Tibial artery (tissue), 4 donors: ENCODE results near the gene TEKT5.

Source experiments
- DNase-seq, 2 donors: peaks; one replicate each; pipeline ENCODE4 v3.0.0-alpha.2; 2019
- H3K27ac ChIP-seq, 2 donors: fragments of 200-600 bp; sonication (generic) in 1 of 2; 1 replicate in 1 of 2; 2 replicates in 1 of 2; pipeline ENCODE4 v1.5.1; 2018 to 2019; ENCODE audit warnings: mild to moderate bottlenecking in 1 of 2
- H3K27me3 ChIP-seq, 2 donors: fragments of 200-600 bp; sonication (generic) in 1 of 2; one replicate each; pipeline versions ENCODE4 v1.5.1 to v1.6.0; 2016 to 2019
- H3K36me3 ChIP-seq, 3 donors: fragments of 200-600 bp; sonication (generic) in 2 of 3; one replicate each; pipeline ENCODE4 v1.5.1; 2016 to 2019; ENCODE audit warnings: mild to moderate bottlenecking in 2 of 3
- H3K4me1 ChIP-seq, 4 donors: fragments of 200-600 bp; sonication (generic) in 2 of 4; 1 replicate in 3 of 4; 2 replicates in 1 of 4; pipeline ENCODE4 v1.5.1; 2016 to 2019
- H3K4me3 ChIP-seq, 2 donors: fragments of 200-600 bp; sonication (generic) in 1 of 2; 1 replicate in 1 of 2; 2 replicates in 1 of 2; pipeline ENCODE4 v1.5.1; 2018 to 2019; ENCODE audit warnings: mild to moderate bottlenecking in 2 of 2
- H3K9me3 ChIP-seq, 3 donors: fragments of 200-600 bp; sonication (generic) in 1 of 3; one replicate each; pipeline ENCODE4 v1.5.1; 2016 to 2019
- intact Hi-C: fragments of 100-400 bp; cut with DNase I; formaldehyde crosslinking; loops from one replicate; pipeline ENCODE4 v1.15.0; 2023; ENCODE audit warnings: low total_unique reads
- TF ChIP-seq, protein P1 (sequence below), 2 experiments: fragments of 200-600 bp in 1 of 2; fragments of 450-650 bp in 1 of 2; IDR thresholded peaks; one replicate each; pipeline ENCODE4 v1.5.1; 2017 to 2019; ENCODE audit warnings: antibody characterized with exemption in 2 of 2, mild to moderate bottlenecking in 1 of 2, moderate library complexity in 1 of 2

The TEKT5 gene

DNA sequence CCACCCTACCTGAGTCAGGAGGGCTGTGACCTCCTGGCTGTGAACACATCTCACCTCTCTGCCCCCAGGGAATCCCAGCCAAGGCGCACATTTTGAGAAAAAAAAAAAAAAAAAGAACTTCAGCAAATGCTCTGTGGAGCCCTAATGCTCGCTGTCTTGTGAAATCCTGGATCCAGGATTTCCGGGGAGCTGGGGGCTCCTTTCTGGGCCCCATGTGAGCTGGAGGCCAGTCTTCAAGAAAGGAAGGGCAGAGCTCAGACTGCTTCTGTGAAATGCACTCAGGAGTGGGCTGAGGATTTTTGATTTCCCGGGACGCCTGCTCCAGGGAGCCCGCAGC lies 78.3 kb downstream of the TEKT5 start:
- H3K27ac ChIP-seq = no peak overlapping the region
- peaks cover 0 to 18% of the 10 kb centered on the region in 2 donors for H3K27me3 ChIP-seq
- intact Hi-C loops = no loop called here
- no peaks in the 10 kb centered on the region for H3K36me3 ChIP-seq
- DNase-seq = no peak
- TF ChIP-seq, protein P1, sequence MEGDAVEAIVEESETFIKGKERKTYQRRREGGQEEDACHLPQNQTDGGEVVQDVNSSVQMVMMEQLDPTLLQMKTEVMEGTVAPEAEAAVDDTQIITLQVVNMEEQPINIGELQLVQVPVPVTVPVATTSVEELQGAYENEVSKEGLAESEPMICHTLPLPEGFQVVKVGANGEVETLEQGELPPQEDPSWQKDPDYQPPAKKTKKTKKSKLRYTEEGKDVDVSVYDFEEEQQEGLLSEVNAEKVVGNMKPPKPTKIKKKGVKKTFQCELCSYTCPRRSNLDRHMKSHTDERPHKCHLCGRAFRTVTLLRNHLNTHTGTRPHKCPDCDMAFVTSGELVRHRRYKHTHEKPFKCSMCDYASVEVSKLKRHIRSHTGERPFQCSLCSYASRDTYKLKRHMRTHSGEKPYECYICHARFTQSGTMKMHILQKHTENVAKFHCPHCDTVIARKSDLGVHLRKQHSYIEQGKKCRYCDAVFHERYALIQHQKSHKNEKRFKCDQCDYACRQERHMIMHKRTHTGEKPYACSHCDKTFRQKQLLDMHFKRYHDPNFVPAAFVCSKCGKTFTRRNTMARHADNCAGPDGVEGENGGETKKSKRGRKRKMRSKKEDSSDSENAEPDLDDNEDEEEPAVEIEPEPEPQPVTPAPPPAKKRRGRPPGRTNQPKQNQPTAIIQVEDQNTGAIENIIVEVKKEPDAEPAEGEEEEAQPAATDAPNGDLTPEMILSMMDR (IDR thresholded peaks at IDR 0.05) = no peak
- H3K4me1 ChIP-seq = peaks cover 0 to 32% (median 4%) of the 10 kb centered on the region in 4 donors
- H3K9me3 ChIP-seq = no peaks in the 10 kb centered on the region
- no peak overlapping the region for H3K4me3 ChIP-seq

DNA sequence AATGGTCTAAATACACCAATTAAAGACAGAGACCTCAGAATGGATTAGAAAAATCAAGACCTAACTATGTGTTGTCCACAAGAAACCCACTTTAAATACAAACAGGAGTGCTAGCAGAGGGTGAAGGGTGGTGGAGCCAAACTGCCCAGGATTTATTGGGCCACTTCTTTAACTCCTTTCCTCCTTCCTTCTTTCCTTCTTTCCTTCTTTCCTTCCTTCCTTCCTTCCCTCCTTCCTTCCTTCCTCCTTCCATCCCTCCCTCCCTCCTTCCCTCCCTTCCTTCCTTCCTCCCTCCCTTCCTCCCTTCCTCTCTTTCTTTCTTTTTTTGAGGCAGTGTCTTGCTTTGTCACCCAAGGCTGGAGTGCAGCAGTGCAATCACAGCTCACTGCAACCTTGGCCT lies 80.0 kb downstream of the TEKT5 start:
- TF ChIP-seq, protein P1 (IDR thresholded peaks at IDR 0.05) = no peak
- intact Hi-C loops = no loop called here
- DNase-seq = no peak

DNA sequence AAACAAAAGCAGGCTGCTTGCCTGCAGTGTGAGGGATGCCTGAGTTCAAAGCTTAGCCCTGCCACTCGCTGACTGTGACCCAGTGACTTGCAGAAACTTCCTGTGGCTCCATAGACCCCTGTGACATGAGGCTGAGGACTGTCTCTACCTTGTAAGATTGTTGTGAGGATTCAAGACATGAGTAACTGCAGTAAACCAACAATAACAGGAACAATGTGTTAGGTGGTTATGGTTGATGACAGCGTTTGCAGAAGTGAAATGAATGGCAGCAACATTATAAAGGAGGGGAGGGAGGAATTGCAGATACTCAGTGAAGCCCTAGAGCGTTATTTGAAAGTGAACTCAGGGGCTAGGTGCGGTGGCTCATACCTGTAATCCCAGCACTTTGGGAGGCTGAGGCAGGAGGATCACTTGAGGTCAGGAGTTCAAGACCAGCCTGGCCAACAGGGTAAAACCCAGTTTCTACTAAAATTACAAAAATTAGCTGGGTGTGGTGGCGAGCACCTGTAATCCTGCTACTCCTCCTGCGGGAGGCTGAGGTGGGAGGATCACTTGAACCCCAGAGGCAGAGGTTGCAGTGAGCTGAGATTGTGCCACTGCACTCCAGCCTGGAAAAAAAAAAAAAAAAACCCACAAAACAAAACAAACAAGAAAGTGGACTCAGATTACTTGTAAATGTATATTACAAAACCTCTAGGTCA lies 80.8 kb downstream of the TEKT5 start:
- intact Hi-C loops = no loop called here
- no peak overlapping the region for H3K27ac ChIP-seq
- peaks cover 0 to 8% of the 10 kb centered on the region in 2 donors for H3K27me3 ChIP-seq
- no peak overlapping the region for H3K4me3 ChIP-seq
- H3K9me3 ChIP-seq = no peaks in the 10 kb centered on the region
- no peak for DNase-seq
- TF ChIP-seq, protein P1 (IDR thresholded peaks at IDR 0.05) = no peak
- H3K4me1 ChIP-seq = peaks cover 0 to 23% (median 4%) of the 10 kb centered on the region in 4 donors
- no peaks in the 10 kb centered on the region for H3K36me3 ChIP-seq

More for the DNA sequence above, 80.0 kb downstream of the TEKT5 start:
- Histone ChIP-seq H3K27ac (no peak overlapping the region), H3K36me3 (no peaks in the 10 kb centered on the region), H3K9me3 (no peaks in the 10 kb centered on the region), H3K4me1 (peaks cover 0 to 31% (median 4%) of the 10 kb centered on the region in 4 donors), H3K4me3 (no peak overlapping the region), H3K27me3 (peaks cover 0 to 12% of the 10 kb centered on the region in 2 donors)

DNA sequence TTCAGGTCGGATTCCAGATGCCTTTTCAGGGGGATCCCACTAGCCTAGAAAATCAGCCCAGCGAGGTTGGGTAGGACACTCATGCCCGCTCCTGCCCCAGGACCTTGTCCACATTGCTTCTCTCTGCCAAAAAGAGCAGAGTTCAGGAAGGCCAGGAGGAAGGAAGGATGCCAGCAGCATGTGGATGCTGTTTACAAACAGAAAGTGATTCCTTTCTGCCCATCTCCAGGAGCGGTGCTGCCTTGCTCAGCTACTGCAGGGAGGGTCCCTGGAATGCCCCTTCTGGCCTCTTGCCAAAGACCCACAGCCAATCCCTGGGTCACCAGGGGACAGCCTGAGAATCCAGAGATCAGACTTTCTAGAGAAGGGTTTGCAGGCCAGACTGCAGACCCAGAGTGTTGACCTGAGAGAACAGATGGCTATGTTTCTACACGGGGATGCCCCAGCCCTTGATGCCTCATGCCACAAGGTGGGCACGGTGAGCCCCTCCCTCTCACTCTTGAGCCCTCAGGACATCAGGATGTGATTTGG lies 82.0 kb downstream of the TEKT5 start:
- Histone ChIP-seq H3K27me3 (peaks cover 0 to 4% of the 10 kb centered on the region in 2 donors), H3K9me3 (no peaks in the 10 kb centered on the region), H3K4me3 (no peak overlapping the region), H3K27ac (no peak overlapping the region), H3K36me3 (no peaks in the 10 kb centered on the region), H3K4me1 (peaks cover 0 to 12% (median 4%) of the 10 kb centered on the region in 4 donors)
- intact Hi-C loops = no loop called here
- TF ChIP-seq, protein P1 (IDR thresholded peaks at IDR 0.05) = no peak
- DNase-seq = no peak

DNA sequence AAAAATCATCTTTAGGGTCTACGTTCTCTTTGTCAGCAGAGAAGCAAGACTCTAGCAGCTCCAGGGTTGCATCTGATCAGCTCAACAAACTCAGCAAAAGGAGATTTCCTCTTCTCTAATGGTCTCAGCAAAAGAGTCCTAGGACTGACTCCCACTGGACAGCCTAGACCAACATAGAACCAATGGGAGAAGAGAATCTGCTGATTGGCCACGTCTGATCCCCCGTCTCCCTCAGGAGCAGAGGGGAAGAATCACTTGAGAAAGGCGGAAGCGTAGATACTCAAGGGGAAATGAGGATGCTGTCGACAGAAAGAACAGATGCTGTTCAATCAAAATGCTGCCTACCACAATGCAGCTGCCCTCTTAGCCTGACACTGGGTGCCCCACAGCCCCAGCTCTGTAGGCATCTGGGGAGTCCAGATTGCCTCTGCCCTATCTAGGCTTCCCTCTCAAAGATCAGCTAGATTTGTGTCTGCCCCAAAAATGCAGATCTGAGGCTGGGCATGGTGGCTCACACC lies 82.8 kb downstream of the TEKT5 start:
- intact Hi-C loops = no loop called here
- H3K4me1 ChIP-seq = peaks cover 0 to 4% (median 0%) of the 10 kb centered on the region in 4 donors
- no peaks in the 10 kb centered on the region for H3K9me3 ChIP-seq
- H3K27ac ChIP-seq = no peak overlapping the region
- H3K36me3 ChIP-seq = no peaks in the 10 kb centered on the region
- peaks cover 0 to under 1% of the 10 kb centered on the region in 2 donors for H3K27me3 ChIP-seq
- TF ChIP-seq, protein P1 (IDR thresholded peaks at IDR 0.05) = no peak
- DNase-seq = no peak
- H3K4me3 ChIP-seq = no peak overlapping the region
